ENCODE results near the gene SHISA5.

The SHISA5 gene

GRCh38 chr3:48528754-48529153 is 24.8 kb upstream of the SHISA5 start:
- POLR2A ChIA-PET: interaction anchor here (1.2 kb wide), 1 partner anchor 89 kb away, joined by 3 read pairs; the partner anchor contains the start of gene CCDC51
- DNase-seq (ENCODE audit: extremely low spot score): no peak
- TF ChIP-seq HDGF (IDR thresholded peaks at IDR 0.05; ENCODE audit: borderline replicate concordance): no peak
- TF ChIP-seq PKNOX1 (IDR thresholded peaks at IDR 0.05): no peak
- no peak for TF ChIP-seq FOXK2 (IDR thresholded peaks at IDR 0.05)
- no peak for TF ChIP-seq BHLHE40 (IDR thresholded peaks at IDR 0.05; ENCODE audit: borderline replicate concordance)
- CTCF ChIA-PET: no interaction called here

GRCh38 chr3:48528048-48528447 is 24.1 kb upstream of the SHISA5 start:
- TF ChIP-seq CTBP1 (IDR thresholded peaks at IDR 0.05; ENCODE audit: borderline replicate concordance) (no peak), SUZ12 (IDR thresholded peaks at IDR 0.05) (no peak), NFRKB (IDR thresholded peaks at IDR 0.05) (no peak), L3MBTL2 (conservative IDR thresholded peaks at IDR 0.05) (no peak)
- ChIA-PET POLR2A (interaction anchor here (1.2 kb wide), 1 partner anchor 88 kb away, joined by 3 read pairs; the partner anchor contains the start of gene CCDC51), CTCF (no interaction called here)
- no peak for DNase-seq (ENCODE audit: extremely low spot score)

GRCh38 chr3:48524970-48525369 is 21.0 kb upstream of the SHISA5 start:
- no peak for DNase-seq (ENCODE audit: extremely low spot score)
- CTCF ChIA-PET: no interaction called here
- POLR2A ChIA-PET: no interaction called here
- TF ChIP-seq FOXK2 (IDR thresholded peaks at IDR 0.05) (no peak), PKNOX1 (IDR thresholded peaks at IDR 0.05) (no peak), TARDBP (IDR thresholded peaks at IDR 0.05) (no peak), ELF4 (IDR thresholded peaks at IDR 0.05) (no peak), SUZ12 (IDR thresholded peaks at IDR 0.05) (no peak), ZNF384 (IDR thresholded peaks at IDR 0.05) (no peak), SP1 (IDR thresholded peaks at IDR 0.05) (no peak), LEF1 (IDR thresholded peaks at IDR 0.05; ENCODE audit: borderline replicate concordance) (no peak), BHLHE40 (IDR thresholded peaks at IDR 0.05; ENCODE audit: borderline replicate concordance) (no peak), CTBP1 (IDR thresholded peaks at IDR 0.05; ENCODE audit: borderline replicate concordance) (no peak), HDGF (IDR thresholded peaks at IDR 0.05; ENCODE audit: borderline replicate concordance) (no peak), FOXM1 (IDR thresholded peaks at IDR 0.05; ENCODE audit: borderline replicate concordance) (no peak), FOXA1 (IDR thresholded peaks at IDR 0.05) (no peak), L3MBTL2 (conservative IDR thresholded peaks at IDR 0.05) (no peak)

GRCh38 chr3:48521635-48522034 is 17.7 kb upstream of the SHISA5 start:
- no peak for TF ChIP-seq LEF1 (IDR thresholded peaks at IDR 0.05; ENCODE audit: borderline replicate concordance)
- TF ChIP-seq SUZ12 (IDR thresholded peaks at IDR 0.05): no peak
- TF ChIP-seq BHLHE40 (IDR thresholded peaks at IDR 0.05; ENCODE audit: borderline replicate concordance): no peak
- no peak for TF ChIP-seq L3MBTL2 (conservative IDR thresholded peaks at IDR 0.05)
- no peak for TF ChIP-seq FOXA1 (IDR thresholded peaks at IDR 0.05)
- no peak for TF ChIP-seq HDGF (IDR thresholded peaks at IDR 0.05; ENCODE audit: borderline replicate concordance)
- no peak for TF ChIP-seq ZNF384 (IDR thresholded peaks at IDR 0.05)
- no peak for TF ChIP-seq NFRKB (IDR thresholded peaks at IDR 0.05)
- no peak for TF ChIP-seq ELF4 (IDR thresholded peaks at IDR 0.05)
- TF ChIP-seq ARNT (IDR thresholded peaks at IDR 0.05): no peak
- TF ChIP-seq SP1 (IDR thresholded peaks at IDR 0.05): no peak
- no peak for TF ChIP-seq TARDBP (IDR thresholded peaks at IDR 0.05)
- no peak for TF ChIP-seq CTBP1 (IDR thresholded peaks at IDR 0.05; ENCODE audit: borderline replicate concordance)
- no peak for TF ChIP-seq PKNOX1 (IDR thresholded peaks at IDR 0.05)
- no peak for TF ChIP-seq FOXK2 (IDR thresholded peaks at IDR 0.05)
- TF ChIP-seq FOXM1 (IDR thresholded peaks at IDR 0.05; ENCODE audit: borderline replicate concordance): no peak
- ChIA-PET CTCF (no interaction called here), POLR2A (no interaction called here)
- DNase-seq (ENCODE audit: extremely low spot score): no peak

GRCh38 chr3:48519277-48519643 is 15.3 kb upstream of the SHISA5 start:
- CTCF ChIA-PET: no interaction called here
- DNase-seq (ENCODE audit: extremely low spot score): no peak
- POLR2A ChIA-PET: interaction anchor here (1.7 kb wide), 1 partner anchor 38 kb away, joined by 6 read pairs; the partner anchor contains the start of gene PFKFB4
- TF ChIP-seq LEF1 (IDR thresholded peaks at IDR 0.05; ENCODE audit: borderline replicate concordance): no peak
- no peak for TF ChIP-seq HDGF (IDR thresholded peaks at IDR 0.05; ENCODE audit: borderline replicate concordance)
- no peak for TF ChIP-seq FOXA1 (IDR thresholded peaks at IDR 0.05)
- no peak for TF ChIP-seq FOXM1 (IDR thresholded peaks at IDR 0.05; ENCODE audit: borderline replicate concordance)
- no peak for TF ChIP-seq BHLHE40 (IDR thresholded peaks at IDR 0.05; ENCODE audit: borderline replicate concordance)
- no peak for TF ChIP-seq PKNOX1 (IDR thresholded peaks at IDR 0.05)
- TF ChIP-seq SUZ12 (IDR thresholded peaks at IDR 0.05): no peak
- no peak for TF ChIP-seq ELF4 (IDR thresholded peaks at IDR 0.05)
- TF ChIP-seq SP1 (IDR thresholded peaks at IDR 0.05): no peak
- no peak for TF ChIP-seq ARNT (IDR thresholded peaks at IDR 0.05)
- no peak for TF ChIP-seq ZNF384 (IDR thresholded peaks at IDR 0.05)
- no peak for TF ChIP-seq CTBP1 (IDR thresholded peaks at IDR 0.05; ENCODE audit: borderline replicate concordance)
- no peak for TF ChIP-seq NFRKB (IDR thresholded peaks at IDR 0.05)
- TF ChIP-seq TARDBP (IDR thresholded peaks at IDR 0.05): no peak
- no peak for TF ChIP-seq FOXK2 (IDR thresholded peaks at IDR 0.05)
- TF ChIP-seq L3MBTL2 (conservative IDR thresholded peaks at IDR 0.05): no peak
